ENCODE measurements around the gene ECHDC3.

The ECHDC3 gene

GRCh38 chr10:11742009-11742778, at the start of gene ECHDC3:
TSS of gene ECHDC3 (plus strand) at chr10:11742382. CDS start at chr10:11742577, 195 bp downstream.
- H3K4me3 ChIP-seq (ENCODE audit: low read length), result no peak within 1 kb of the TSS
- H3K4me1 ChIP-seq (ENCODE audit: control insufficient read depth, insufficient read depth, low read length), result peaks cover 18% of the 10 kb centered on the region
- no peaks in the 10 kb centered on the region for H3K27me3 ChIP-seq (ENCODE audit: control insufficient read depth, insufficient read depth, low read length)
- H3K36me3 ChIP-seq (ENCODE audit: control insufficient read depth, insufficient read depth, low read length), result no peaks in the 10 kb centered on the region
- no peaks in the 10 kb centered on the region for H3K9me3 ChIP-seq (ENCODE audit: control insufficient read depth, low read length)
- peak within 1 kb of the TSS; percentile 50 for H3K9ac ChIP-seq (ENCODE audit: low read length)

GRCh38 chr10:11693376-11693775, 48.8 kb upstream of the ECHDC3 start:
- no peaks in the 10 kb centered on the region for H3K27me3 ChIP-seq (ENCODE audit: control insufficient read depth, insufficient read depth, low read length)
- H3K36me3 ChIP-seq (ENCODE audit: control insufficient read depth, insufficient read depth, low read length), result no peaks in the 10 kb centered on the region
- no peak overlapping the region for H3K4me3 ChIP-seq (ENCODE audit: low read length)
- peaks cover 11% of the 10 kb centered on the region for H3K4me1 ChIP-seq (ENCODE audit: control insufficient read depth, insufficient read depth, low read length)
- H3K9ac ChIP-seq (ENCODE audit: low read length), result no peak overlapping the region
- H3K9me3 ChIP-seq (ENCODE audit: control insufficient read depth, low read length), result no peaks in the 10 kb centered on the region

GRCh38 chr10:11695779-11696178, 46.4 kb upstream of the ECHDC3 start:
- Histone ChIP-seq H3K4me3 (ENCODE audit: low read length) (no peak overlapping the region), H3K27me3 (ENCODE audit: control insufficient read depth, insufficient read depth, low read length) (no peaks in the 10 kb centered on the region), H3K9ac (ENCODE audit: low read length) (no peak overlapping the region), H3K36me3 (ENCODE audit: control insufficient read depth, insufficient read depth, low read length) (no peaks in the 10 kb centered on the region), H3K4me1 (ENCODE audit: control insufficient read depth, insufficient read depth, low read length) (peaks cover 5% of the 10 kb centered on the region), H3K9me3 (ENCODE audit: control insufficient read depth, low read length) (no peaks in the 10 kb centered on the region)

- Histone ChIP-seq H3K9ac (ENCODE audit: low read length) (no peak overlapping the region), H3K36me3 (ENCODE audit: control insufficient read depth, insufficient read depth, low read length) (no peaks in the 10 kb centered on the region), H3K27me3 (ENCODE audit: control insufficient read depth, insufficient read depth, low read length) (no peaks in the 10 kb centered on the region), H3K9me3 (ENCODE audit: control insufficient read depth, low read length) (no peaks in the 10 kb centered on the region), H3K4me1 (ENCODE audit: control insufficient read depth, insufficient read depth, low read length) (peaks cover 16% of the 10 kb centered on the region), H3K4me3 (ENCODE audit: low read length) (no peak overlapping the region)
Observed at GRCh38 chr10:11697718-11698527, 44.3 kb upstream of the ECHDC3 start.

GRCh38 chr10:11698691-11699549, 43.3 kb upstream of the ECHDC3 start:
- H3K4me3 ChIP-seq (ENCODE audit: low read length), result no peak overlapping the region
- H3K4me1 ChIP-seq (ENCODE audit: control insufficient read depth, insufficient read depth, low read length), result peaks cover 16% of the 10 kb centered on the region
- H3K36me3 ChIP-seq (ENCODE audit: control insufficient read depth, insufficient read depth, low read length), result no peaks in the 10 kb centered on the region
- no peak overlapping the region for H3K9ac ChIP-seq (ENCODE audit: low read length)
- H3K9me3 ChIP-seq (ENCODE audit: control insufficient read depth, low read length), result no peaks in the 10 kb centered on the region
- H3K27me3 ChIP-seq (ENCODE audit: control insufficient read depth, insufficient read depth, low read length), result no peaks in the 10 kb centered on the region

GRCh38 chr10:11699550-11700097, 42.6 kb upstream of the ECHDC3 start:
- Histone ChIP-seq H3K9ac (ENCODE audit: low read length) (no peak overlapping the region), H3K36me3 (ENCODE audit: control insufficient read depth, insufficient read depth, low read length) (no peaks in the 10 kb centered on the region), H3K4me1 (ENCODE audit: control insufficient read depth, insufficient read depth, low read length) (peaks cover 18% of the 10 kb centered on the region), H3K9me3 (ENCODE audit: control insufficient read depth, low read length) (no peaks in the 10 kb centered on the region), H3K4me3 (ENCODE audit: low read length) (no peak overlapping the region), H3K27me3 (ENCODE audit: control insufficient read depth, insufficient read depth, low read length) (no peaks in the 10 kb centered on the region)

- H3K36me3 ChIP-seq (ENCODE audit: control insufficient read depth, insufficient read depth, low read length), result no peaks in the 10 kb centered on the region
- H3K9me3 ChIP-seq (ENCODE audit: control insufficient read depth, low read length), result no peaks in the 10 kb centered on the region
- no peak overlapping the region for H3K9ac ChIP-seq (ENCODE audit: low read length)
- H3K4me3 ChIP-seq (ENCODE audit: low read length), result no peak overlapping the region
- H3K27me3 ChIP-seq (ENCODE audit: control insufficient read depth, insufficient read depth, low read length), result no peaks in the 10 kb centered on the region
- peaks cover 25% of the 10 kb centered on the region for H3K4me1 ChIP-seq (ENCODE audit: control insufficient read depth, insufficient read depth, low read length)
Observed at GRCh38 chr10:11700539-11700938, 41.6 kb upstream of the ECHDC3 start.

- Histone ChIP-seq H3K4me1 (ENCODE audit: control insufficient read depth, insufficient read depth, low read length) (peaks cover 23% of the 10 kb centered on the region), H3K9me3 (ENCODE audit: control insufficient read depth, low read length) (no peaks in the 10 kb centered on the region), H3K4me3 (ENCODE audit: low read length) (no peak overlapping the region), H3K9ac (ENCODE audit: low read length) (no peak overlapping the region), H3K36me3 (ENCODE audit: control insufficient read depth, insufficient read depth, low read length) (no peaks in the 10 kb centered on the region), H3K27me3 (ENCODE audit: control insufficient read depth, insufficient read depth, low read length) (no peaks in the 10 kb centered on the region)
Observed at GRCh38 chr10:11701451-11702095, 40.6 kb upstream of the ECHDC3 start.

- Histone ChIP-seq H3K27me3 (ENCODE audit: control insufficient read depth, insufficient read depth, low read length) (no peaks in the 10 kb centered on the region), H3K36me3 (ENCODE audit: control insufficient read depth, insufficient read depth, low read length) (no peaks in the 10 kb centered on the region), H3K4me1 (ENCODE audit: control insufficient read depth, insufficient read depth, low read length) (peaks cover 23% of the 10 kb centered on the region), H3K9me3 (ENCODE audit: control insufficient read depth, low read length) (no peaks in the 10 kb centered on the region), H3K9ac (ENCODE audit: low read length) (no peak overlapping the region), H3K4me3 (ENCODE audit: low read length) (no peak overlapping the region)
Observed at GRCh38 chr10:11702264-11702663, 39.9 kb upstream of the ECHDC3 start.

GRCh38 chr10:11704092-11704491, 38.1 kb upstream of the ECHDC3 start:
- Histone ChIP-seq H3K9me3 (ENCODE audit: control insufficient read depth, low read length) (no peaks in the 10 kb centered on the region), H3K9ac (ENCODE audit: low read length) (no peak overlapping the region)

GRCh38 chr10:11705722-11706121, 36.5 kb upstream of the ECHDC3 start:
- Histone ChIP-seq H3K27me3 (ENCODE audit: control insufficient read depth, insufficient read depth, low read length) (no peaks in the 10 kb centered on the region), H3K36me3 (ENCODE audit: control insufficient read depth, insufficient read depth, low read length) (no peaks in the 10 kb centered on the region), H3K9ac (ENCODE audit: low read length) (no peak overlapping the region), H3K4me1 (ENCODE audit: control insufficient read depth, insufficient read depth, low read length) (peaks cover 32% of the 10 kb centered on the region), H3K4me3 (ENCODE audit: low read length) (no peak overlapping the region), H3K9me3 (ENCODE audit: control insufficient read depth, low read length) (no peaks in the 10 kb centered on the region)

More at GRCh38 chr10:11704092-11704491, 38.1 kb upstream of the ECHDC3 start:
- no peaks in the 10 kb centered on the region for H3K27me3 ChIP-seq (ENCODE audit: control insufficient read depth, insufficient read depth, low read length)
- H3K4me3 ChIP-seq (ENCODE audit: low read length), result no peak overlapping the region
- peaks cover 32% of the 10 kb centered on the region for H3K4me1 ChIP-seq (ENCODE audit: control insufficient read depth, insufficient read depth, low read length)
- no peaks in the 10 kb centered on the region for H3K36me3 ChIP-seq (ENCODE audit: control insufficient read depth, insufficient read depth, low read length)

Data from mucosa of stomach (tissue), 1 donor.